ENCODE measurements around the gene ACKR4. TPM values are rescaled to one million over a fixed set of nuclear protein-coding genes. Genes with fewer than 3 reads are reported as not detected.

Gene ACKR4
- total RNA-seq, 1 experiment from 2014 or later: not detected

DNA sequence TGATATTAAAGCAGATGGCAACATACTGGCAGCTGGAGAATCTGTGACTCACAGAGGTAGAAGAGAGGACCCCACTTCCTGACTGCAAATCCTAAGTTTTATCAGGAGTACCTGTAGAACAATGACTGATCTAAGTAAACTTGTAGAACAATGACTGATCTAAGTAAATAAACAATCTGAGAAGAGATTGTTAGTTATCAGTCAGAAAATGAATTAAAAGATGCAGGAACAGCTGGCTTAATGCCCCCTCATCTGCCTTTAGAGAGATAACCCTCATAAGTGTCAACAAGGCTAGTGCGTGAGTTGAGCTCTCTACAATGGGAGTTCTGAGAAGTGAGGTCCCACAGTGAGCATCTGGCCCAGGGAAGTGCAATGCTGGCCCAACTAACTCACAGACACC, 48.0 kb downstream of the ACKR4 start:
- no TSS peak for BruUV-seq (replicated peaks)
- Histone ChIP-seq H3K9me3 (no peaks in the 10 kb centered on the region), H3K4me1 (no peaks in the 10 kb centered on the region; the same call in 1 of the 2 replicates), H3K27me3 (replicated peaks; ENCODE audit: control insufficient read depth, insufficient read depth, low read length) (no peaks in the 10 kb centered on the region), H3K36me3 (ENCODE audit: control insufficient read depth, insufficient read depth, low read length) (no peaks in the 10 kb centered on the region), H3K4me3 (ENCODE audit: low read depth, low read length) (no peak overlapping the region)
- TF ChIP-seq, protein P1, sequence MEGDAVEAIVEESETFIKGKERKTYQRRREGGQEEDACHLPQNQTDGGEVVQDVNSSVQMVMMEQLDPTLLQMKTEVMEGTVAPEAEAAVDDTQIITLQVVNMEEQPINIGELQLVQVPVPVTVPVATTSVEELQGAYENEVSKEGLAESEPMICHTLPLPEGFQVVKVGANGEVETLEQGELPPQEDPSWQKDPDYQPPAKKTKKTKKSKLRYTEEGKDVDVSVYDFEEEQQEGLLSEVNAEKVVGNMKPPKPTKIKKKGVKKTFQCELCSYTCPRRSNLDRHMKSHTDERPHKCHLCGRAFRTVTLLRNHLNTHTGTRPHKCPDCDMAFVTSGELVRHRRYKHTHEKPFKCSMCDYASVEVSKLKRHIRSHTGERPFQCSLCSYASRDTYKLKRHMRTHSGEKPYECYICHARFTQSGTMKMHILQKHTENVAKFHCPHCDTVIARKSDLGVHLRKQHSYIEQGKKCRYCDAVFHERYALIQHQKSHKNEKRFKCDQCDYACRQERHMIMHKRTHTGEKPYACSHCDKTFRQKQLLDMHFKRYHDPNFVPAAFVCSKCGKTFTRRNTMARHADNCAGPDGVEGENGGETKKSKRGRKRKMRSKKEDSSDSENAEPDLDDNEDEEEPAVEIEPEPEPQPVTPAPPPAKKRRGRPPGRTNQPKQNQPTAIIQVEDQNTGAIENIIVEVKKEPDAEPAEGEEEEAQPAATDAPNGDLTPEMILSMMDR (IDR thresholded peaks at IDR 0.05; ENCODE audit: insufficient read depth in 1 of 2, low read depth in 1 of 2, low read length in 1 of 2, severe bottlenecking in 1 of 2, unreplicated experiment in 1 of 2): no peak
- intact Hi-C loops (cut with micrococcal nuclease; ENCODE audit: unreplicated experiment): no loop called here
- DNase-seq: no peak
- no peaks in the 10 kb centered on the region for H3K9me3 Mint-ChIP-seq (ENCODE audit: unreplicated experiment)
- H3K4me3 Mint-ChIP-seq (ENCODE audit: unreplicated experiment): no peak overlapping the region
- ChIA-PET POLR2A (no interaction called here), CTCF (no interaction called here)
- peaks cover 12% of the 10 kb centered on the region for H3K36me3 Mint-ChIP-seq (ENCODE audit: insufficient read depth, unreplicated experiment)
- no peaks in the 10 kb centered on the region for H3K4me1 Mint-ChIP-seq (ENCODE audit: low read depth, unreplicated experiment)
- H3K27me3 Mint-ChIP-seq (ENCODE audit: insufficient read depth, unreplicated experiment): no peaks in the 10 kb centered on the region
- no peak overlapping the region for H3K27ac Mint-ChIP-seq (ENCODE audit: unreplicated experiment)

DNA sequence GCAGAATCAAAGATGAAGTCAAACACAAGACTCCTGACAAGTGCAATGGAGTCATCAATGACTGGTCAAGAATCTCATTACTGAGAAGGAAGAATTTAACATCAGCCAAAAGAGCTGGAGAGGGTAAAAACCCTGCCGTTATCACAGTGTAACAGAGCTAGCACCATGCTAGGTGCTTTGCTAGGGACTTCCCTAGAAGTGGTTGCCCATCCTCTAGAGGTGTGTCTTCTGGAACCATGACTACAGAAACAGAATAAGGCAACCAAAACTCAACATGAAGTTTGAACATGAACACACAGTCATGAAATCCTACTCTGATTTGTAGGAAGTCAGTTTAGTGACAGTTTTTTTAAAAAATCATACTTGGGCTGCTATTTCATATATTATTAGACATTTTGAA, 53.1 kb downstream of the ACKR4 start:
- POLR2A ChIA-PET: no interaction called here
- intact Hi-C loops (cut with micrococcal nuclease; ENCODE audit: unreplicated experiment): no loop called here
- Histone ChIP-seq H3K4me1 (peaks cover 10% of the 10 kb centered on the region; the same call in 1 of the 2 replicates), H3K4me3 (ENCODE audit: low read depth, low read length) (no peak overlapping the region), H3K36me3 (ENCODE audit: control insufficient read depth, insufficient read depth, low read length) (no peaks in the 10 kb centered on the region), H3K9me3 (no peaks in the 10 kb centered on the region), H3K27me3 (replicated peaks; ENCODE audit: control insufficient read depth, insufficient read depth, low read length) (no peaks in the 10 kb centered on the region)
- H3K36me3 Mint-ChIP-seq (ENCODE audit: insufficient read depth, unreplicated experiment): peaks cover 2% of the 10 kb centered on the region
- H3K27me3 Mint-ChIP-seq (ENCODE audit: insufficient read depth, unreplicated experiment): no peaks in the 10 kb centered on the region
- no peak overlapping the region for H3K27ac Mint-ChIP-seq (ENCODE audit: unreplicated experiment)
- H3K4me1 Mint-ChIP-seq (ENCODE audit: low read depth, unreplicated experiment): peaks cover 3% of the 10 kb centered on the region
- CTCF ChIA-PET: no interaction called here
- no peaks in the 10 kb centered on the region for H3K9me3 Mint-ChIP-seq (ENCODE audit: unreplicated experiment)
- no TSS peak for BruUV-seq (replicated peaks)
- H3K4me3 Mint-ChIP-seq (ENCODE audit: unreplicated experiment): no peak overlapping the region
- no peak for DNase-seq
- TF ChIP-seq, protein P1 (IDR thresholded peaks at IDR 0.05; ENCODE audit: insufficient read depth in 1 of 2, low read depth in 1 of 2, low read length in 1 of 2, severe bottlenecking in 1 of 2, unreplicated experiment in 1 of 2): no peak

Other genes starting within 250 kb of the ACKR4 start
- gene DNAJC13, start 179.8 kb upstream of the ACKR4 start, total RNA-seq (2022): 38.1 and 42.3 TPM in 2 replicates
- 25.8 and 33.0 TPM in 2 replicates for gene ACAD11, start 62.5 kb downstream of the ACKR4 start, total RNA-seq (2022)
- gene UBA5, start 63.1 kb downstream of the ACKR4 start, total RNA-seq (2022): 42.1 and 47.6 TPM in 2 replicates
- 16.0 and 16.9 TPM in 2 replicates for gene NPHP3, start 125.1 kb downstream of the ACKR4 start, total RNA-seq (2022)